NCI-H526 (cell line): ENCODE measurements around the gene ALX3.
A peak's percentile ranks its signal among the peaks of the same experiment; 100 is the strongest.
"Not testable (repeated sequence)": the region's sequence is repeated elsewhere in the genome, so short reads cannot be mapped to it uniquely, and the experiment has no call there.

Experiments used
- DNase-seq, 2 experiments: peaks; one replicate each; lab custom pipeline; 2025; lab: John Stamatoyannopoulos, UW

ALX3 gene

GRCh38 chr1:110089561-110090275, 19.2 kb upstream of the ALX3 start:
- no peak for DNase-seq

- no peak for DNase-seq
These were observed 18.4 kb upstream of the ALX3 start for GRCh38 chr1:110088739-110089316.

GRCh38 chr1:110087812-110088738, 17.6 kb upstream of the ALX3 start:
- DNase-seq: peak; percentile 25 to 78

GRCh38 chr1:110086961-110087360, 16.5 kb upstream of the ALX3 start:
- DNase-seq: no peak

DNA sequence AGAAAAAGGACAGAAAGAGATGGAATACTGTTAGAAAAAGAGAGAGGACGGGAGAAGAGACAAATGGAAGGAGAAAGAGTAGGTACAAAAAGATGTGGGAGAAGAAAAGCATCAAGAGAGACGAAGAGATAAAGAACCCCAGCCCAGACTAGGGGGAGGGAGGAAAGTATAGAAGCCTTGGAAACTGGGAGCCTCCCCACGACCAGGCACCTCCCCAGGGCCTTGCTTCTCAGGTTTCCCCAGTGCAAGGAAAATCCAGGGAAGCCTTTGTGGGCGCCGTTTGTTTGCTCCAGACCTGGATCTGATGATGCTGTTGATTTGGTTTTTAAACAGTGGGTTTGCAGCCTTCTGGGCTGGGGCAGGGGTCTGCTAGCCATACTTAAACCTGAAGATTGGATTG, 15.2 kb upstream of the ALX3 start:
- no peak for DNase-seq

- peak in 1 of 2 experiments; percentile 29 for DNase-seq
These were observed 14.0 kb upstream of the ALX3 start for GRCh38 chr1:110084227-110085078.

DNA sequence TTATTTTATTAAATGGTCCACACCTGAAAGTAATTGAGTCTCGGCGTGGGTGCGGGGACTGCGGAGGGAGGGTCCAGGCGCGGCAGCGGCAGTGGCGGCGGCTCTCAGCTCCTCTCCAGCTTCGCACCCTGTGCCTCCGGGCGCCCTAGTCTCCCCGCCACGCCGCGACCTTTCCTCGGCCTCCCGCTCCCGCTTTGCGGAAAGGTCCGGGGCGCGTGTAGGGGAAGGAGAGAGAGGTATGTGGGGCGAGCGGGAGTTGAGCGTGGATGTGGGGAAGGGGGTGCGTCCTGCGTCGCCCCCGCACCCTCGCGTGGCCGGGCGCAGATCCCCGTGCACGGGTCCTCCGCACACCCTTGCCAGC, 13.4 kb upstream of the ALX3 start:
- no peak for DNase-seq

DNA sequence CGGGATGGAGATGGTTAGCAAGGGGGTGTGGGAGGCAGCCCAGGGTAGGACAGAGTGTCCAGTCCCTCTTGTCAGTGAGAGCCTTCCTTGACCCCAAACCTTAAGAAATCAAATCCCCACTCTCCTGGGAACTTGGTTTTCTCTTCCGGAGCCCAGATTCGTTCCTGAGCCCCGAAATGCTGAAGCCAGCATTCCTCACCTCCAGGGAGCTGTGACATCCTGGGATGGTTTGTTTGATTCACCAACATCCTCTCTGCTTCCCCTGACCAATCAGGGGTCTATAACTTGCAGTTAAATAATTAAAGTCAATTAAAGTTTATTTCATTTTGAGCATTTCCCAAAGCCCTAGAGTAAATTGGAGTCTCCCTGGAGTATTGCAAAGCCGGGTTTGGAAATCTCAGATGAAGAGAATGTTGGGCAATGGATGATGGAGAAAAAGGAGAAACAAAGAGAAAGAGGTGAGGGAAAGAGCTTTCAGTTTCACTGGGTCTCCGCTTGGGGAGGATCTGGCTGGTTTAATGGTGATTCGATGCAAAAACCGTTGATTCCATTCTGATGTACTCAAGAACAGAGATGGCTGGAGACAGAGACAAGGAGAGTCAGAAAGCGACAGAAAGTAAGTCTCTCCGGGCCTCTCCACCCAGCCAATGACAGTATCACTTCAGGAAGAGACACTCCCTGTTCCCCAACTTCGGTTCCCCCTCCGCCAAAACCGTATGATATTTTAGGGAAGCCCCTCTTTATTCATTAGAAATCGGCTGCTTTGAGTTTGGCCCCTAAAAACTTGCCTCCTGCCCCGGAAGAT, 12.8 kb upstream of the ALX3 start:
- DNase-seq: no peak

DNA sequence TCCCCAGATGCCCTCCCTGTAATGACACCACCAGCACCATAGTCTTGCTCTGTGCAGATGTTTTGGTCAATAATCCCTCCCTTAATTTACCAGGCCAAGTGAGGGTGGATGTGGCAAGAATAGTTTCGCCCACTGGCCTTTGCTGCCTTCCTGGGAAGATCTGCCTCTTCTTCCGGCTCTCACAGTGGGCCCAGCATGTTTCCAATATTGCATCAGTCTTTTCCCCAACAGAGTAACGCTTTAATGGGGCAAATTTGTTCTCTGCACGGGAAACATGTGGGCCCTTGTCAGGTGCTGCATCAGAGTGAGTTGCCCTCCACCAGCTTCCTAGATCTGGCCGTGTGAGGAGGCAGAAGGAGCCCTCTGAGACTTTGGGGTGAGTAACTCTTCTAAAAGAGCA, 12.0 kb upstream of the ALX3 start:
- DNase-seq: no peak

GRCh38 chr1:110081061-110081460, 10.6 kb upstream of the ALX3 start:
- DNase-seq: no peak

DNA sequence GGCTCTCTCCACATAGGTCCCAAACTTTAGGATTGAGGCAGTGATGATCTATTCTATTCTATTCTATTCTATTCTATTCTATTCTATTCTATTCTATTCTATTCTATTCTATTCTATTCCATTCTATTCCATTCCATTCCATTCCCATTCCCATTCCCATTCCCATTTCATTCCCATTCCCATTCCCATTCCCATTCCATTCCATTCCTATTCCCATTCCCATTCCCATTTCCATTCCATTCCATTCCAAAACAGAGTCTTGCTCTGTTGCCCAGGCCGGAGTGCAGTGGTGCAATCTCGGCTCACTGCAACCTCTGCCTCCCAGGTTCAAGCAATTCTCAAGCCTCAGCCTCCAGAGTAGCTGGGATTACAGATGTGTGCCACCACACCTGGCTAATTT, 9.5 kb upstream of the ALX3 start:
- DNase-seq: not testable (repeated sequence)

DNA sequence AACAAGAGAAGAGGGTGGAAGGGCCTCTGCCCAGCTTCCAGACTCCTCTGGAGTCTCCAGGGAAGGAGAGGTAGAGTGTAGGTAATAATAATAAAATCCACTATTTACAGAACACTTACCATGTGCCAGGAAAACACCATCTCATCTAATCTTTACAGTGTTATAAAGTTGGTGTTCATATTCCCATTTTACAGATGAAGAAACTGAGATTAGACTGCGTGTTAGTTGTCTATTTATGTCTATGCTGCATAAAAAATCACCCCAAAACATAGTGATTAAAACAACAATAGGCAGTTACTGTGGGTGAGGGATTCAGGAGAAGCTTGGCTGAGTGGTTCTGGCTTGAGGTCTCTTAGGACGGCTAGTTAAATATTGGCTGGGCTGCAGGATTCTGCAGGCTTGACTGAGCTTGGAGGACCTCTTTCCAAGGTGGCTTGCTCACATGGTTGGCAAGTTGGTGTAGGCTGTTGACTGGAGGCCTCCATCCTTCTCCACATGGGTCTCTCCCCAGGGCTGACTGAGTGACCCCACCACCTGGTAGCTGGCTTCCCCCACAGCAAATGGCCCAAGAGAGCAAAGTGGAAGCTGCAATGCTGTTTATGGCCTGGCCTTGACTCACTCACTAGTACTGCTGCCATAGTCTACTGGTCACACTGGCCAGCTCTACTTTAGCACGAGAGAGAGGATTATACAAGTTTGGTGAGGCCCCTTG, 6.5 kb upstream of the ALX3 start:
- no peak for DNase-seq

DNA sequence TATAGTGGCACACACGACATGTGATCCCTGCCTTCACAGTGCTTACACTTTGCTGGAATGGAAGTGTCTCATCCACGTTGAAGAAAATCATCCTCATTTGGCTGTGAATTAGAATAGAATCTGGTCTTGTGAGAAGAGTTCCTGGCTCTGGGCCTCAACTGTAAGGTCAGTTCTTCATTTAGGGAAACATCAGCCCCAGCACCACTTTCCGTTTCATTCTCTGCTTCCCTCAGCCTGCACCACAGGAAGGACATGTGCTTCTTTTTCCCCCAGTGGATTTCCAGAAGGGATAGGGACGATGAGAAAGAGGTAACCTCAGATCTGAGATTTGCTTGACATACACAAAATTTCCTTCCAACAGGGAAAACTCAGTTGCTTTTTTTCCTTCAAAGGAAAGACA, 3.7 kb upstream of the ALX3 start:
- DNase-seq: no peak

DNA sequence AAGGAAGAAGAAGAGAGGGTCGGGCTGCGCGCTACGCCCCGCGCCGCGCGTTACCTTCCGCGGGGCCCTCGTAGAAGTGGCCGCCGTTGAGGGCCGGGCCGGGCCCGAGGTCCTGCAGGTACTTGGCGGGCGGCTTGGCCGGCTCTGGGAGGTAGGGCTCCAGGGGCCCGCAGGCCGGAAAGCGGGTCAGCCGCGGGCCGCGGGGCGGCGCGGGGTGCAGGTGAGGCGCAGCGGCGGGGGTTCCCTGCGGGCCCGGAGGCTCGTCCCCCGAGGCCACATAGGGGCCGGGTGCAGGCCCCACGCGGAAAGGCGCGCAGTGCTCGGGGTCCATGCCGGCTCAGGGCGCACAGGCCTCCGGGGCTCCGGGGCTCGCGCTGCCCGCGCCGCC, 196 bp downstream of the ALX3 start:
- DNase-seq: no peak

GRCh38 chr1:110069404-110070281, 829 bp downstream of the ALX3 start:
- no peak for DNase-seq

DNA sequence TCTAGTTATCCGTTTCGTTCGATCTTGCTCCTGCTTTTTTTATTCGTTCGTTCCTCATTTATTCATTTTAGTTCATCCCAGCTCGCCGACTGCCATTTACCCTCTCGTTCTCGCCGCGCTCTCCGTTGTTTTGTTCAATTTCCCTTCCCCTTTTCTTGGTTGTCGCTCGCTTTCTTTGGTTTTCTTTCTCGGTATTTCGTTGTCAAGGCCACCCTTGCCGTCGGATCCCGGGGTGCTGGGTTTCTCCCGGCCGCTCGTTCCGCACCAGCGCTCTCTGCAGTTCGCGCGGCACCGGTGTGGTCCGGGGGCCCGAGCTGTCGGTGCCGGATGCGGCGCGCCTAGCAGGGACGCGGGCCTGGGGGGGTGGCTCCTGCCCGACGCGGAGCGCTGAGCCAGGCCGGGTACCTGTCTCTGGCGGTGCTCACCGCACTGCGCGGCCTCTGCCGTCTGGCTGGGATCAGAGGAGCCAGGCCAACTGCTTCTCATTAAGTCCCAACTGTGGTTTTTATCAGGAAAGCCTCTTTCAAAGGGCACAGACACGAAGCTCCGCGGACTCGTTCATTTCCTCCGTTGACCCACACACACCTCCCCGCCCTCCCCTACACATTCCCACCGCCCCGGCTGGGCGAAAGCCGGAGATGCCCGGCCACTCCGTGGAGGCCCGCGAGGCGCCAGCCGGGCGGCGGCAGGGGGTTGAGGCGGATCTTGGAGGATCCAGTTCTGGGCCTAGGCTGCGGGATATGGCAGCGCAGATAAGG, 1.6 kb downstream of the ALX3 start:
- no peak for DNase-seq

DNA sequence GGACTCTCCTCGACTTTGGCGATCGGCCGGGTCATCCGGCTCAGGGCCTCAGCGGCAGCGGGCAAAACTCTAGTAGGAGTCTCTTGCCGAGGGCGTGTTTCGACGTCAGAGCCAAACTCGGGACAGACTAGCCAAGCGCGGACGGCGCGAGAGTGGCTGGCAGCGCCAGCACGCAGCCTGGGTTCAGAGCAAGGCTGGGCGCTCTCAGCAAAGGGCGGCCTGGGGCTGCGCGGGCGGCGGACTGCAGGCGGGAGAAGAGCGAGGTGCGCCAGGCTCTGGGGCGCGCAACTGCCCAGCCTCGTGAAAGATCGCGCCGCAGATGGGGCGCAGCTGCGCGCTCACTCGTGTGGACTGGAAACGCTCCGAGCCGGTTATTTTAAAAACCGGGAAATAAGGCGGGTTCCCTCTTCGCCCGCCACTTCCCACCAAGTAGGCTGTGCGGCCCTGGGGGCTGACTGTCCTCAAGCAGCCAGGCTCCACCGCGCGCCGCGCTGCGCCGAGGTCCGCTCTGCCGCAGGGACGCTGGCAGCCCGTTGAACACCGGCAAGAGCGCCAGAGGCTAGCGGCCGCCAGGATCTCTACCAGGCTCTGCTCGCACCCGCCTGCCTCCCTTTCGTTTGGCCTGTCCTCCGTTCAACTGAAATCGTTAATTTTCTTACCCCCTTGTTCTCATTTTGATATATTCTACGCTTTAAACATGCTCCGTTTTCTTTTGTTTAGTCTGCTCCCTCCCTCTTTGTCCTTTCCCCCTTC, 2.4 kb downstream of the ALX3 start:
- no peak for DNase-seq

DNA sequence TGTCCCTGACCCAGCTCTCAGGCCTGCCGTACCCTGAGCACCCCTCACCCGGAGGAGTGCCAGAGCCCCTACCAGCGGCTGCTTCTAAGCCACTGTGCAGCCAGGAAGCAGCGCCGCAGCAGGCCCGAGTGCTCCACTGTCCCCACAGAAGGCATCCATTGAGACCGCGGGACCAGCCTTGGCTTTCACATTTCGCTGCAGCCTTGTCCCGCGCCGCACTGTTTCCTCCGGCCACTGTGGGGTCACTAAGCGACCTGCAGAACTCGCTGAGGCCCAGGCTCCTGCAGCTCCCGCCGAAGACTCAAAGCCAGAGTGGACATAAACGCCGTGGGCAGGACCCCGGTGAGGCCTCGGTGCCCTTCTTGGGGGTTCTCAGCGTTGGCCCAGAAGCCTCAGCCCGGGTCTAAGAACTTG, 3.0 kb downstream of the ALX3 start:
- DNase-seq: no peak
